ENCODE data around the gene OVAAL. TPM values are rescaled to one million over a fixed set of nuclear protein-coding genes. Genes with fewer than 3 reads are reported as not detected.

Gene OVAAL
- total and polyA plus RNA-seq, 4 donors = not detected

DNA sequence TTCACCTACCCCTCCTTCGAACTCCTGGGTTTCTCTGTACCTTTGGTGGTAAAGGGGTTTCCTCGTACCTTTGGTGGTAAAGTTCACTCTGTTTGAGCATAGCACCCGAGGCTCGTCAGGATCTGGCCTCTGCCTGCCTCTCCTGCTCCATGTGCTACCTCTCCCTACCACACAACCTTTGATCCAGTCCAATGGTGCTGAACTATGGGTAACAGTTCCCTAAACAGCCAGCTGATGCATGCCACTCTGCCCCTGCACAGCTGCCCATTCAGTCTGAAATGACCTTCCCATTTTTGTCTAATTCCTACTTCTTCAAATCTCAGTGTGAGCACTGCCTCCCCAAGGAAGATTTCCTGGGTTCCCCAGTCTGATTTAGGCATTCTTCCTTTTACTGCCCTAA lies 14.0 kb downstream of the OVAAL start:
- no peak for DNase-seq (ENCODE audit: low spot score)
- H3K4me1 ChIP-seq (ENCODE audit: control insufficient read depth in 4 of 4, insufficient read depth in 4 of 4, low read length in 3 of 4) = no peaks in the 10 kb centered on the region
- H3K4me3 ChIP-seq (ENCODE audit: low read depth in 1 of 3, low read length in 3 of 3) = no peak overlapping the region
- H3K9ac ChIP-seq (ENCODE audit: low read depth in 1 of 2, low read length in 2 of 2) = no peak overlapping the region
- WGBS = 75% methylated on average over 4 of the region's 4 CpGs
- H3K9me3 ChIP-seq (ENCODE audit: control insufficient read depth in 4 of 4, low read length in 3 of 4) = no peaks in the 10 kb centered on the region
- no peaks in the 10 kb centered on the region for H3K27me3 ChIP-seq (ENCODE audit: control insufficient read depth in 4 of 4, insufficient read depth in 4 of 4, low read length in 3 of 4)
- TF ChIP-seq NR2F2 (IDR thresholded peaks at IDR 0.05) (no peak), FOXA2 (IDR thresholded peaks at IDR 0.05) (no peak), TAF1 (conservative IDR thresholded peaks at IDR 0.05) (no peak), FOXA1 (IDR thresholded peaks at IDR 0.05) (no peak), YY1 (IDR thresholded peaks at IDR 0.05) (no peak), GABPA (IDR thresholded peaks at IDR 0.05 in 1 of 2, conservative IDR thresholded peaks at IDR 0.05 in 1 of 2) (no peak), RXRA (IDR thresholded peaks at IDR 0.05) (no peak), RAD21 (IDR thresholded peaks at IDR 0.05) (no peak), ATF3 (IDR thresholded peaks at IDR 0.05) (no peak), ZBTB33 (IDR thresholded peaks at IDR 0.05) (no peak)
- TF ChIP-seq, protein P1, sequence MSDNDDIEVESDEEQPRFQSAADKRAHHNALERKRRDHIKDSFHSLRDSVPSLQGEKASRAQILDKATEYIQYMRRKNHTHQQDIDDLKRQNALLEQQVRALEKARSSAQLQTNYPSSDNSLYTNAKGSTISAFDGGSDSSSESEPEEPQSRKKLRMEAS (IDR thresholded peaks at IDR 0.05) = no peak
- TF ChIP-seq, protein P2, sequence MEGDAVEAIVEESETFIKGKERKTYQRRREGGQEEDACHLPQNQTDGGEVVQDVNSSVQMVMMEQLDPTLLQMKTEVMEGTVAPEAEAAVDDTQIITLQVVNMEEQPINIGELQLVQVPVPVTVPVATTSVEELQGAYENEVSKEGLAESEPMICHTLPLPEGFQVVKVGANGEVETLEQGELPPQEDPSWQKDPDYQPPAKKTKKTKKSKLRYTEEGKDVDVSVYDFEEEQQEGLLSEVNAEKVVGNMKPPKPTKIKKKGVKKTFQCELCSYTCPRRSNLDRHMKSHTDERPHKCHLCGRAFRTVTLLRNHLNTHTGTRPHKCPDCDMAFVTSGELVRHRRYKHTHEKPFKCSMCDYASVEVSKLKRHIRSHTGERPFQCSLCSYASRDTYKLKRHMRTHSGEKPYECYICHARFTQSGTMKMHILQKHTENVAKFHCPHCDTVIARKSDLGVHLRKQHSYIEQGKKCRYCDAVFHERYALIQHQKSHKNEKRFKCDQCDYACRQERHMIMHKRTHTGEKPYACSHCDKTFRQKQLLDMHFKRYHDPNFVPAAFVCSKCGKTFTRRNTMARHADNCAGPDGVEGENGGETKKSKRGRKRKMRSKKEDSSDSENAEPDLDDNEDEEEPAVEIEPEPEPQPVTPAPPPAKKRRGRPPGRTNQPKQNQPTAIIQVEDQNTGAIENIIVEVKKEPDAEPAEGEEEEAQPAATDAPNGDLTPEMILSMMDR (IDR thresholded peaks at IDR 0.05; ENCODE audit: low read depth, low read length, missing input control) = no peak
- H3K27ac ChIP-seq (ENCODE audit: low read depth in 1 of 2, low read length in 2 of 2) = no peak overlapping the region
- H3K36me3 ChIP-seq (ENCODE audit: control insufficient read depth in 4 of 4, insufficient read depth in 3 of 4, low read depth in 1 of 4, low read length in 3 of 4) = no peaks in the 10 kb centered on the region

- WGBS = 63% methylated on average over 4 of the region's 4 CpGs
- Histone ChIP-seq H3K27me3 (ENCODE audit: control insufficient read depth in 4 of 4, insufficient read depth in 4 of 4, low read length in 3 of 4) (no peaks in the 10 kb centered on the region), H3K9ac (ENCODE audit: low read depth in 1 of 2, low read length in 2 of 2) (no peak overlapping the region), H3K27ac (ENCODE audit: low read depth in 1 of 2, low read length in 2 of 2) (no peak overlapping the region), H3K36me3 (ENCODE audit: control insufficient read depth in 4 of 4, insufficient read depth in 3 of 4, low read depth in 1 of 4, low read length in 3 of 4) (no peaks in the 10 kb centered on the region), H3K9me3 (ENCODE audit: control insufficient read depth in 4 of 4, low read length in 3 of 4) (no peaks in the 10 kb centered on the region), H3K4me3 (ENCODE audit: low read depth in 1 of 3, low read length in 3 of 3) (no peak overlapping the region), H3K4me1 (ENCODE audit: control insufficient read depth in 4 of 4, insufficient read depth in 4 of 4, low read length in 3 of 4) (no peaks in the 10 kb centered on the region)
- DNase-seq (ENCODE audit: low spot score) = no peak
- TF ChIP-seq REST (IDR thresholded peaks at IDR 0.05) = no peak
- no peak for TF ChIP-seq TAF1 (conservative IDR thresholded peaks at IDR 0.05)
Observed at GRCh38 chr1:180574031-180574713, 15.4 kb downstream of the OVAAL start.
